NCI-H345 treated with DMSO at 0.1 percent for 48 hours (cell line): ENCODE results near the gene SMG7.
"Not testable (repeated sequence)": the region's sequence is repeated elsewhere in the genome, so short reads cannot be mapped to it uniquely, and the experiment has no call there.

Source experiments
- DNase-seq: peaks from one replicate; lab custom pipeline; 2025; ENCODE audit not compliant: unreplicated experiment; lab: John Stamatoyannopoulos, UW

SMG7 gene

GRCh38 chr1:183472488-183473216 lies at the start of gene SMG7:
SMG7 (plus strand) TSS chr1:183472499; CDS start chr1:183472621, 122 bp downstream.
- no peak for DNase-seq

- no peak for DNase-seq
These were observed 48.8 kb upstream of the SMG7 start for GRCh38 chr1:183423541-183423940.

- DNase-seq: no peak
These were observed 47.6 kb upstream of the SMG7 start for GRCh38 chr1:183424691-183425090.

- not testable (repeated sequence) for DNase-seq
These were observed 44.7 kb upstream of the SMG7 start for GRCh38 chr1:183427591-183427990.

GRCh38 chr1:183431840-183432547 lies 40.3 kb upstream of the SMG7 start:
- no peak for DNase-seq

- no peak for DNase-seq
These were observed 39.8 kb upstream of the SMG7 start for GRCh38 chr1:183432548-183432875.

- DNase-seq: no peak
These were observed 38.6 kb upstream of the SMG7 start for GRCh38 chr1:183433703-183434102.

GRCh38 chr1:183435497-183435896 lies 36.8 kb upstream of the SMG7 start:
- no peak for DNase-seq

GRCh38 chr1:183438060-183438459 lies 34.2 kb upstream of the SMG7 start:
- DNase-seq: no peak

- DNase-seq: no peak
These were observed 29.3 kb upstream of the SMG7 start for GRCh38 chr1:183443011-183443410.

GRCh38 chr1:183443466-183443865 lies 28.8 kb upstream of the SMG7 start:
- no peak for DNase-seq

- no peak for DNase-seq
These were observed 28.1 kb upstream of the SMG7 start for GRCh38 chr1:183444243-183444642.

GRCh38 chr1:183449223-183449770 lies 23.0 kb upstream of the SMG7 start:
- no peak for DNase-seq

- no peak for DNase-seq
These were observed 22.2 kb upstream of the SMG7 start for GRCh38 chr1:183450093-183450492.

- DNase-seq: no peak
These were observed 17.9 kb upstream of the SMG7 start for GRCh38 chr1:183454377-183454776.

- no peak for DNase-seq
These were observed 15.5 kb upstream of the SMG7 start for GRCh38 chr1:183456826-183457225.

GRCh38 chr1:183457449-183457848 lies 14.8 kb upstream of the SMG7 start:
- no peak for DNase-seq

- DNase-seq: no peak
These were observed 11.7 kb upstream of the SMG7 start for GRCh38 chr1:183460596-183460995.

- no peak for DNase-seq
These were observed 10.9 kb upstream of the SMG7 start for GRCh38 chr1:183461350-183461749.

- DNase-seq: no peak
These were observed 8.7 kb upstream of the SMG7 start for GRCh38 chr1:183463566-183463965.

- DNase-seq: no peak
These were observed 5.5 kb upstream of the SMG7 start for GRCh38 chr1:183466781-183467180.

GRCh38 chr1:183467687-183468086 lies 4.6 kb upstream of the SMG7 start:
- no peak for DNase-seq
